ENCODE results near the gene KCNK4. TPM values are rescaled to one million over a fixed set of nuclear protein-coding genes. Genes with fewer than 3 reads are reported as not detected.
A peak's percentile ranks its signal among the peaks of the same experiment; 100 is the strongest.

Gene KCNK4
- total and polyA plus RNA-seq, 2 donors (not counting 3 experiments of a cell fraction or from before 2014, with no cell fraction given): 0.06 to 0.44 TPM

GRCh38 chr11:64339754-64340408 is 48.8 kb downstream of the KCNK4 start, which contains the start of gene CCDC88B:
Gene CCDC88B (plus strand): TSS chr11:64340204. CDS start chr11:64340267, 63 bp downstream.
- no peaks in the 10 kb centered on the region for H3K36me3 ChIP-seq (ENCODE audit: control insufficient read depth in 2 of 2, extremely low read depth in 1 of 2, insufficient read depth in 2 of 2, low read length in 2 of 2)
- no peak within 1 kb of the TSS for H3K27ac ChIP-seq (ENCODE audit: insufficient read depth, low read depth, low read length)
- H3K9me1 ChIP-seq (replicated peaks; ENCODE audit: control insufficient read depth, extremely low read depth, insufficient read depth, low read length): no peaks in the 10 kb centered on the region
- no peaks in the 10 kb centered on the region for H3K4me1 ChIP-seq (ENCODE audit: control insufficient read depth, extremely low read depth, insufficient read depth, low read length)
- TF ChIP-seq POLR2AphosphoS5 (IDR thresholded peaks at IDR 0.05; ENCODE audit: insufficient read depth, low read depth, low read length) (no peak), CTCF (IDR thresholded peaks at IDR 0.05; ENCODE audit: extremely low read depth in 1 of 2, insufficient read depth in 1 of 2, low read depth in 1 of 2, low read length in 2 of 2) (no peak), MYC (IDR thresholded peaks at IDR 0.05; ENCODE audit: low read depth, low read length) (no peak), JUN (IDR thresholded peaks at IDR 0.05; ENCODE audit: borderline replicate concordance, insufficient read depth, insufficient read length, low read depth) (no peak), GATA2 (IDR thresholded peaks at IDR 0.05; ENCODE audit: insufficient read depth, insufficient read length, low read depth, low read length) (no peak), POLR2A (IDR thresholded peaks at IDR 0.05; ENCODE audit: low read depth, low read length) (no peak), EZH2 (IDR thresholded peaks at IDR 0.05; ENCODE audit: borderline replicate concordance, low read depth, low read length, severe bottlenecking) (no peak), FOS (IDR thresholded peaks at IDR 0.05; ENCODE audit: borderline replicate concordance, insufficient read depth, low read length) (no peak)
- TF ChIP-seq, protein P1, sequence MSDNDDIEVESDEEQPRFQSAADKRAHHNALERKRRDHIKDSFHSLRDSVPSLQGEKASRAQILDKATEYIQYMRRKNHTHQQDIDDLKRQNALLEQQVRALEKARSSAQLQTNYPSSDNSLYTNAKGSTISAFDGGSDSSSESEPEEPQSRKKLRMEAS (IDR thresholded peaks at IDR 0.05; ENCODE audit: insufficient read depth, insufficient read length): no peak
- ChIA-PET POLR2A (no interaction called here), CTCF (interaction anchor here (3.1 kb wide), 2 partner anchors 8 to 22 kb away, joined by 24 to 27 read pairs; partner anchors contain the start of genes PRDX5 and TRMT112)
- DNase-seq (ENCODE audit: low read depth, low spot score): no peak
- no peak for FAIRE-seq
- H3K27me3 ChIP-seq (ENCODE audit: control insufficient read depth in 2 of 2, insufficient read depth in 2 of 2, low read length in 2 of 2): no peaks in the 10 kb centered on the region
- dilution Hi-C loops (cut with MboI; ENCODE audit: extremely low pct_ligation_motif_present, low sequenced_read_pairs) (no loop called here), intact Hi-C loops (cut with micrococcal nuclease) (no loop called here)
- no peaks in the 10 kb centered on the region for H3K79me2 ChIP-seq (ENCODE audit: control insufficient read depth, insufficient read depth, low read length)
- H3K9ac ChIP-seq (replicated peaks; ENCODE audit: extremely low read depth, insufficient read depth, low read length): no peak within 1 kb of the TSS
- no peaks in the 10 kb centered on the region for H3K9me3 ChIP-seq (replicated peaks; ENCODE audit: control insufficient read depth, insufficient read depth, low read length)
- peak within 1 kb of the TSS; percentile 50 for H2AFZ ChIP-seq (ENCODE audit: low read depth, low read length)
- no TSS peak for BruUV-seq (replicated peaks)
- no peak within 1 kb of the TSS for H3K4me2 ChIP-seq (ENCODE audit: insufficient read depth, low read length)
- no peaks in the 10 kb centered on the region for H4K20me1 ChIP-seq (replicated peaks; ENCODE audit: control insufficient read depth, extremely low read depth, insufficient read depth, low read length)
- H3K4me3 ChIP-seq (replicated peaks in 1 of 3; ENCODE audit: insufficient read depth in 1 of 3, low read depth in 1 of 3, low read length in 3 of 3): no peak within 1 kb of the TSS

Measured in endothelial cell of umbilical vein (primary cell).